ENCODE data around the gene RPS14. TPM values are rescaled to one million over a fixed set of nuclear protein-coding genes. Genes with fewer than 3 reads are reported as not detected.

The RPS14 gene
- polyA plus RNA-seq, 1 donor from 2014 or later = 3,490 TPM

DNA sequence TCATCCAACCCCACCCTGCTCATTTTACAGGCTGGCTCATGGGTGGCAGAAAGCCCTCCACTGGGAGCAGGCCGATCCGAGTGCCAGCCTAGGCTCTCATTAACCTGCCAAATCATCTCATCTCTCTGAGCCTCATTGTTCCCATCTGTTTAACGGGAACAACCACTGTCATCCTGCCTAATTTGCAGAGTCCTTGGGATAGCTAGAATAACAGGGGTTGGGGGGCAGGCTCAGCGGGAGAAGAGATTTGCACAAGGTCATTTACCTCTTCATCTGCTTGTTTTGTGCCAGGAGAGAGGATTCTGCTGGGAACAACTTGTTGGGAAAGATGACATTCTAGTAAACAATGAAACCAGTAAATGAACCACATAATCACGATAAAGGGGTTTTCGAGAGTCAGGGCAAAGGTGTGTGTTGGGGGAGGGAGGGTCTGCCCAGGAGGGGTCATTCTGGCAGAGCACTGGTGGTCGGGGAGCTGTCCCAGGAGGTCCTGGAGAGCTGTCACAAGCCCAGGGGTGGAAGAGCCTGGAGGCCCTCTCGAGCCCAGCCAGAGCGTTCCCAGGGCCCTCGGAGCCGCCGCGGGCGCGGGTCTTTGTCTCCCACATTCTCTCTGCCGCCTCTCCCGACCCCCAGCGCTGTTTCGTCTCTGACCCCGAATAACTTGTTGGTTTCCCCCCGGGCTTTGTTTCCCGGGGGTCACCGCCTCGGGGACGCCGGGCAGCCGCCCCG, 35.6 kb upstream of the RPS14 start:
- Histone ChIP-seq H2AFZ (ENCODE audit: low read depth, low read length) (peak overlapping the region; percentile 88), H3K79me2 (replicated peaks; ENCODE audit: insufficient read depth, low read length) (peaks cover 40% of the 10 kb centered on the region)

DNA sequence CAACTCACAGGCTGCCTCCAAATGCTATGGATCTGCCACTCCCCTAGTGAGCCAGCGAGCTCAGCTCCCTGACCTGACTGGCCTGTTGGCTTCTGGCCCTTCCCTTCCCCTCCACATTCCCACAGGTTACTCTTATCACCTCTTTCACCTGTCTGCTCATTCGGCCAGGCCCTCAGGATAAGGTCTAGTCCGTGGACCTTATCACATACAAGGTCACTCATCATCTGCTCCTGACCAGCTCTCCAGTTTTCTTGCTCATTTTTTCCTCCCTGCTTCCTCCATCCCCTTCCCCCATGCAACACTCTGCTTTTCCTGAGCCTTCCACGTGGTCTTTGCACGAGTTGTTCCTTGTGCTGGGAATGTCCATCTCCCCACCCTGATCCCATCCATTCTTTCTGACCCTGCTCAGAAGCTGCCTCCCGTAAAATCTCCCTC, 32.5 kb upstream of the RPS14 start:
- Histone ChIP-seq H3F3A (ENCODE audit: insufficient read depth, low read length, poor library complexity, severe bottlenecking) (no peaks in the 10 kb centered on the region), H3K9me2 (ENCODE audit: insufficient read depth, low read length) (no peaks in the 10 kb centered on the region), H3K4me3 (ENCODE audit: low read length) (no peak overlapping the region), H4K20me1 (ENCODE audit: insufficient read depth) (no peaks in the 10 kb centered on the region), H3K4me2 (ENCODE audit: low read length) (no peak overlapping the region), H3K36me3 (ENCODE audit: insufficient read depth, low read length) (no peaks in the 10 kb centered on the region), H3K79me2 (replicated peaks; ENCODE audit: insufficient read depth, low read length) (peaks cover 10% of the 10 kb centered on the region), H3K27me3 (ENCODE audit: insufficient read depth, low read depth, low read length) (no peaks in the 10 kb centered on the region), H2AFZ (ENCODE audit: low read depth, low read length) (no peak overlapping the region), H3K9me3 (ENCODE audit: low read length) (no peaks in the 10 kb centered on the region), H3K27ac (ENCODE audit: low read length) (no peak overlapping the region), H3K9ac (ENCODE audit: low read length) (no peak overlapping the region)
- TF ChIP-seq, protein P1, sequence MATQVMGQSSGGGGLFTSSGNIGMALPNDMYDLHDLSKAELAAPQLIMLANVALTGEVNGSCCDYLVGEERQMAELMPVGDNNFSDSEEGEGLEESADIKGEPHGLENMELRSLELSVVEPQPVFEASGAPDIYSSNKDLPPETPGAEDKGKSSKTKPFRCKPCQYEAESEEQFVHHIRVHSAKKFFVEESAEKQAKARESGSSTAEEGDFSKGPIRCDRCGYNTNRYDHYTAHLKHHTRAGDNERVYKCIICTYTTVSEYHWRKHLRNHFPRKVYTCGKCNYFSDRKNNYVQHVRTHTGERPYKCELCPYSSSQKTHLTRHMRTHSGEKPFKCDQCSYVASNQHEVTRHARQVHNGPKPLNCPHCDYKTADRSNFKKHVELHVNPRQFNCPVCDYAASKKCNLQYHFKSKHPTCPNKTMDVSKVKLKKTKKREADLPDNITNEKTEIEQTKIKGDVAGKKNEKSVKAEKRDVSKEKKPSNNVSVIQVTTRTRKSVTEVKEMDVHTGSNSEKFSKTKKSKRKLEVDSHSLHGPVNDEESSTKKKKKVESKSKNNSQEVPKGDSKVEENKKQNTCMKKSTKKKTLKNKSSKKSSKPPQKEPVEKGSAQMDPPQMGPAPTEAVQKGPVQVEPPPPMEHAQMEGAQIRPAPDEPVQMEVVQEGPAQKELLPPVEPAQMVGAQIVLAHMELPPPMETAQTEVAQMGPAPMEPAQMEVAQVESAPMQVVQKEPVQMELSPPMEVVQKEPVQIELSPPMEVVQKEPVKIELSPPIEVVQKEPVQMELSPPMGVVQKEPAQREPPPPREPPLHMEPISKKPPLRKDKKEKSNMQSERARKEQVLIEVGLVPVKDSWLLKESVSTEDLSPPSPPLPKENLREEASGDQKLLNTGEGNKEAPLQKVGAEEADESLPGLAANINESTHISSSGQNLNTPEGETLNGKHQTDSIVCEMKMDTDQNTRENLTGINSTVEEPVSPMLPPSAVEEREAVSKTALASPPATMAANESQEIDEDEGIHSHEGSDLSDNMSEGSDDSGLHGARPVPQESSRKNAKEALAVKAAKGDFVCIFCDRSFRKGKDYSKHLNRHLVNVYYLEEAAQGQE (IDR thresholded peaks at IDR 0.05; ENCODE audit: borderline replicate concordance) = no peak
- TF ChIP-seq RAD21 (conservative IDR thresholded peaks at IDR 0.05) = no peak
- TF ChIP-seq POLR2AphosphoS5 (IDR thresholded peaks at IDR 0.05) = no peak
- TF ChIP-seq TAF1 (IDR thresholded peaks at IDR 0.05; ENCODE audit: low read depth) = no peak
- no peak for TF ChIP-seq EZH2 (IDR thresholded peaks at IDR 0.05; ENCODE audit: borderline replicate concordance, insufficient read depth, low read length, poor library complexity, severe bottlenecking)
- TF ChIP-seq, protein P2, sequence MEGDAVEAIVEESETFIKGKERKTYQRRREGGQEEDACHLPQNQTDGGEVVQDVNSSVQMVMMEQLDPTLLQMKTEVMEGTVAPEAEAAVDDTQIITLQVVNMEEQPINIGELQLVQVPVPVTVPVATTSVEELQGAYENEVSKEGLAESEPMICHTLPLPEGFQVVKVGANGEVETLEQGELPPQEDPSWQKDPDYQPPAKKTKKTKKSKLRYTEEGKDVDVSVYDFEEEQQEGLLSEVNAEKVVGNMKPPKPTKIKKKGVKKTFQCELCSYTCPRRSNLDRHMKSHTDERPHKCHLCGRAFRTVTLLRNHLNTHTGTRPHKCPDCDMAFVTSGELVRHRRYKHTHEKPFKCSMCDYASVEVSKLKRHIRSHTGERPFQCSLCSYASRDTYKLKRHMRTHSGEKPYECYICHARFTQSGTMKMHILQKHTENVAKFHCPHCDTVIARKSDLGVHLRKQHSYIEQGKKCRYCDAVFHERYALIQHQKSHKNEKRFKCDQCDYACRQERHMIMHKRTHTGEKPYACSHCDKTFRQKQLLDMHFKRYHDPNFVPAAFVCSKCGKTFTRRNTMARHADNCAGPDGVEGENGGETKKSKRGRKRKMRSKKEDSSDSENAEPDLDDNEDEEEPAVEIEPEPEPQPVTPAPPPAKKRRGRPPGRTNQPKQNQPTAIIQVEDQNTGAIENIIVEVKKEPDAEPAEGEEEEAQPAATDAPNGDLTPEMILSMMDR (IDR thresholded peaks at IDR 0.05; ENCODE audit: poor library complexity, severe bottlenecking) = no peak
- TF ChIP-seq EP300 (conservative IDR thresholded peaks at IDR 0.05; ENCODE audit: poor library complexity, severe bottlenecking) = no peak
- no peak for TF ChIP-seq MXI1 (conservative IDR thresholded peaks at IDR 0.05; ENCODE audit: poor library complexity, severe bottlenecking)
- no peak for TF ChIP-seq SMC3 (conservative IDR thresholded peaks at IDR 0.05; ENCODE audit: poor library complexity)

More for the DNA sequence above, 35.6 kb upstream of the RPS14 start:
- Histone ChIP-seq H3K9me3 (ENCODE audit: low read length) (no peaks in the 10 kb centered on the region), H3K4me3 (ENCODE audit: low read length) (peak overlapping the region; percentile 91), H4K20me1 (ENCODE audit: insufficient read depth) (no peaks in the 10 kb centered on the region), H3F3A (ENCODE audit: insufficient read depth, low read length, poor library complexity, severe bottlenecking) (no peaks in the 10 kb centered on the region), H3K27me3 (ENCODE audit: insufficient read depth, low read depth, low read length) (no peaks in the 10 kb centered on the region), H3K9me2 (ENCODE audit: insufficient read depth, low read length) (no peaks in the 10 kb centered on the region), H3K36me3 (ENCODE audit: insufficient read depth, low read length) (no peaks in the 10 kb centered on the region), H3K27ac (ENCODE audit: low read length) (peak overlapping the region; percentile 88), H3K4me2 (ENCODE audit: low read length) (peak overlapping the region; percentile 57), H3K9ac (ENCODE audit: low read length) (peak overlapping the region; percentile 96)
- TF ChIP-seq RAD21 (conservative IDR thresholded peaks at IDR 0.05) (no peak), POLR2AphosphoS5 (IDR thresholded peaks at IDR 0.05) (no peak), EP300 (conservative IDR thresholded peaks at IDR 0.05; ENCODE audit: poor library complexity, severe bottlenecking) (no peak)
- TF ChIP-seq, protein P1 (IDR thresholded peaks at IDR 0.05; ENCODE audit: borderline replicate concordance) = peak; percentile 35

Data from neural cell (in vitro differentiated cells).